Gastroesophageal sphincter (tissue), 3 donors: Measurements from ENCODE around the gene NUDT16.

ENCODE experiments used
- CTCF ChIP-seq, 4 experiments: fragments of 200-600 bp in 2 of 4; fragments of 450-650 bp in 2 of 4; sonication (generic) in 1 of 4; IDR thresholded peaks; one replicate each; pipeline ENCODE4 v1.5.1; 2017 to 2019; ENCODE audit warnings: antibody characterized with exemption in 4 of 4, mild to moderate bottlenecking in 2 of 4, moderate library complexity in 2 of 4
- EP300 ChIP-seq: sonication (generic); formaldehyde crosslinking; IDR thresholded peaks from one replicate; pipeline ENCODE4 v1.6.1; 2017; ENCODE audit warnings: antibody characterized with exemption, mild to moderate bottlenecking
- POLR2A ChIP-seq, 2 donors: fragments of 450-650 bp; IDR thresholded peaks; one replicate each; pipeline ENCODE4 v1.6.1; 2017; ENCODE audit warnings: antibody characterized with exemption in 2 of 2, mild to moderate bottlenecking in 2 of 2, moderate library complexity in 1 of 2
- POLR2AphosphoS5 ChIP-seq: sonication (generic); formaldehyde crosslinking; IDR thresholded peaks from one replicate; pipeline ENCODE4 v1.6.1; 2017; ENCODE audit warnings: antibody characterized with exemption

GRCh38 chr3:131387796-131388489 is 6.4 kb downstream of the NUDT16 start:
- TF ChIP-seq CTCF (IDR thresholded peaks at IDR 0.05), result no peak
- TF ChIP-seq POLR2A (IDR thresholded peaks at IDR 0.05), result no peak
- TF ChIP-seq POLR2AphosphoS5, result no peak
- TF ChIP-seq EP300, result no peak
